Dedifferentiated amniotic fluid mesenchymal stem cell (primary cell): ENCODE results near the gene LUZP2.

Experiments
- DNase-seq: peaks from one replicate; pipeline ENCODE4 v3.0.0-alpha.2; 2016; ENCODE audit errors: extremely low spot score

The LUZP2 gene

DNA sequence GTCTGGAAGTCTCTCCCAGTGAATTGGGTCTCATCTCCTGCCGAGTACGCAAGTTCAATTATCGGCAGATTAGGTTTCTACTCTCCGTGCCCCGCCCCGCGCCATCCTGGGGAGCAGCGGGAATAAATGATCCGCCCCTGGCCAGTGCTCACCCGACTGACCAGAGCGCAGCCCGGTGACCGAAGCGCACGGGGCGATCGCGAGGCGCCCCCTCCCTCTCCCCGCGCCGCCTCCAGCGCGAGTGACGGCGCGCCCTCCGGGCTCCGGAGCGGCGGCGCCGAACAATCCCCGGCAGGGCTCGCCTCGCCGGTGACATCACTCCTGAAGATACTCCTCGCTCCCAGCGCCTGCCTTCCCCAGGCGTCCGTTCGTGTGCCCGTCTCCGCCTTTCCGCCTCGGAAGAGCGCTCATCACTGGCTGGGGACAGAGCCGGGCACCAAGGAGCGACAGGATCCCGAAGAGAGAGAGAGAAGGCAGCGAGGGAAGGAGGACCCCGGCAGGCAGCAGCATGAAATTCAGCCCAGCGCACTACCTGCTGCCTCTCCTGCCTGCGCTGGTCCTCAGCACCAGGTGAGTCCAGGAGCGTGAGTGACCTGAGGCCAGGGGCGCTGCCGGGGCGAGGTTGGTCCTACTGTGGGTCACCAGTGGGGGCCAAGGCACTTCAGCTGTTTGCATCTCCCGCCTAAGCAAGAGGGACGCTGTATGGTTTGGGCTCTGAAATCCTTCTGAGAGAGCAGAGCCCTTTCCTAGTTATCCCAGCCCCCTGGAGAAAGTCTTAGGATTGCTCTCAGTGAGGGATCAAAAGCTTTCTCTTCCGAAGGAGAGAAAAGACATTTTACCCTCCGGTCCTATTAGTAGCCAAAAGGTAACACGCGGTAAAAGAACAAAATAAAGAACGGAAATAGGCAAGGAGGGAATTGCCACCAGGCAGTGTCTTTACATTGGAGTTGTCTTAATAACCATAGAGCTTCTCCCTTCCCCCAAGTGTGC is at the start of gene LUZP2:
Gene LUZP2, plus strand, starts transcription at position 318 of the 990 bp plus-strand sequence.
- DNase-seq: peak; percentile 65

DNA sequence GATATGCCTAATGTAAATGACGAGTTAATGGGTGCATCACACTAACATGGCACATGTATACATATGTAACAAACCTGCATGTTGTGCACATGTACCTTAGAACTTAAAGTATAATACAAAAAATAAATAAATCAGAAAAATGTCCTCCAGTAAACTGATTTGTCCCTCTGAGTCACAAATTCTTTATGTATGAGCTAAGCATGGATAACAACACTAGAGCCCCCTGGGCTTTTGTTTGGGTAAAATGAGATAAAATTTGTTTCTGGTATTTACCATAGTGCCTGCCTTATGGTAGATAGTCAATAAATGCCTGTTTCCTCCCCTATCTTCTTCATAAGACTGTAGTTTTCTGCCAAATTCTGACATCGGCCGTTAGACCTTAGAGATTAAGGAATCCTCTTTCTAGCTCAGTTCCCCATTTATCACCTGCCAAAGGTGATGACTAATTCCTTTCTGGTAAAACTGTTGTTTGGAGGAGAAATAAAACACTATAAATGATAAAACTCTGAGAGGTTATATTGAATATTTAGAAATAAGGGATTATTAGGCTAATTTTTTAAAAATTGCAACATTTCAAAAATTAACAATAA is 43.6 kb upstream of the LUZP2 start:
- DNase-seq: no peak

DNA sequence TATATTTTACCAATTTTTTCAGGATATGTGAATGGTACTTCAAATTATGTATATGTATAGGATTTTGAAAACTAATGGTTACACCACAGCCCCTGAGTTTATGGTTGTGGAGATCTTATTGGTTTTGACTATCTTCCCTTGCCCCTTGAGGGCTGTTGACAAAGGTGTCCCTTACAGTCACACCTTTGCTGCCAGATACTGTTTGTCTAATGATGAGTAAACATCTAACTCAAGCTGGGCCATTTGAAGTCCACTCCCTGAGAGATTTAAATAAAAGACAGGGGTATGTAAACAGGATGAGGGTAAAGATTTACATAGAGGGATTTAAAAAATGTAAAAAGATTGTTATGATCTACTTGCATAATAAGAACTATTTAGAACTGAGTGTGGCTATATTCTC is 38.9 kb upstream of the LUZP2 start:
- no peak for DNase-seq

DNA sequence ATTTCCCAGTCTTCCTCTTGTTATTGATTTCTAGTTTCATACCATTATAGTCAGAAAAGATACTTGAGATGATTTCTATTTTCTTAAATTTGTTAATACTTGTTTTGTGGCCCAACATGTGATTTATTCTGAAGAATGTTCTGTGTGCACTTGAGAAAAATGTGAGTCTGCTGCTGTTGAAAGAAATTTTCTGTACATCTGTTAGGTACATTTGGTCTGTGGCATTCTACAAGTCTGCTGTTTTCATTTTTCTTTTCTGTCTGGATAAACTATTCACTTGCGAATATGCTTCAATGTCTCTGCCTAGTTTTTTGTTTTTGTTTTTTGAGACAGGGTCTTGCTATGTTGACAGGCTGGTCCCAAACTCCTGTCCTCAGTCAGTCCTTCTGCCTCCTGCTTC is 26.4 kb upstream of the LUZP2 start:
- no peak for DNase-seq

DNA sequence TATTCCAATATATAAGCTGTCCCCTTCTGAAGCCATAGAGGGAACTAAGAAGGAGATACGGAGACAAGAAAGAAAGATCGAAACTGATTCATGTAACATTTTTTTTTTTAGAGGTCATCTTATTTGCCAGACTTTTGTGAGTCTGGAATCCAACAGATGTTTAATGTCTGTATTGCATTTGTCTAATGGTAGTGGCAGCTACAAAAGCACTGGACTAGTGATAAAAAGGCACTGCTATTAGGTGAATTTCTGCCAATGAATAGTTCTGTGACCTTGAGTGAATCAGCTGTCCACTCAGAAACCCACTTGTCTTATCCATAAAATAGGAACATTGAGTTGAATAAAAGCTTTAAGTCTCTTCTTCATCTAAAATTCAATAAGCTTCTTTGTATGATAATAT is 25.8 kb upstream of the LUZP2 start:
- DNase-seq: no peak

DNA sequence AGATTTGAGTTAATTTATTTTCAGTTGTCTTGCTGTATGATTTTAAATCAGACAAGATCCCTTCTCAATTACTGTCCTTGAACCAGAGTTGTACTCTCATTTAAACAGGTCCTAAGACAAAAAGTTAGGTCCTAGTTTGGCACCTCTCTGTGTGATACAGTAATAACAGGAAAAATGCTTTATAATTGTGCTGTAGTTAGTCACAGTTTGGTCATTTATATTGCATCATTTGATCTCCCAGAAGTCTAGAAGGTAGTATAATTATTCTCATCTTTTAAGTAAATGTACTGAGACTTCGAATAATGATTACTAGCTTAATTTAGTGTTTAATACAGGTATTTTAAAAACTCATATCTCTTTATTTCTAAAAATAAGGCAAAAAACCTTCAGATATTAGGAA is 18.1 kb upstream of the LUZP2 start:
- no peak for DNase-seq

DNA sequence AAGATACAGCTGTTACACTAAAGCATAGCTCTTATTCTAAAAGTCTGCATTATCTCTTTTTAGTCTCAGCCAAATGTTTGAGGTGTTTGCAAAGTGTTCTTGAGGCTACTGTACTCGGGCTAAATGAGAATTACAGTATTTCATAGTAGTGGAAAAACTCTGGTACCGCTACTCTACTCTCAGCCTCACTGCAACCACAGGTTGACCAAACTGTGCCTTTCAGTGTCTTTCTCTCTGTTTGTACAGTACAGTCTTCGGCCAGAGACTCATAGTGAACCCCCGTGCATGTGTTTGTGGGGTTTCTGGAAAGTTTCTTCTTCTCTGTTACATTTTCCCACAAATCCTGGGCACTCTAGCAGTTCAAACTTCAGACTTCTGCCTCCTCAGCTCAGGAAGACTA is 7.4 kb upstream of the LUZP2 start:
- no peak for DNase-seq

DNA sequence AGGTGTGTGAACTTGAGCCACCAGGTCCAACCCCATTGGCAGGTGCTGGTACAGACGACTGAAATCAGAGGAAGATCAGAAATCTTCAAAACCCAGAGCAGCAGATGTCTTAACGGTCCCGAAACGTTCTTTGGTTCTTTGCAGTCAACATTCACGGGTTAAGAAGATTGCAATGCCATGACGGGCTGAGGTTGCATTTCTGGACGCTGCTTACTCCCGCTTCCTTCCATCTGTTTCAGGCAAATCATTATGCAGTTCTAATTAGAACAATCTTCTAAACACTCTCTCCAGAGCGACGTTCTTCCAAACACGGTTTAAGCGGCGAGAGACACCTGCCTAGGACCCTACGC is 492 bp upstream of the LUZP2 start:
- no peak for DNase-seq

DNA sequence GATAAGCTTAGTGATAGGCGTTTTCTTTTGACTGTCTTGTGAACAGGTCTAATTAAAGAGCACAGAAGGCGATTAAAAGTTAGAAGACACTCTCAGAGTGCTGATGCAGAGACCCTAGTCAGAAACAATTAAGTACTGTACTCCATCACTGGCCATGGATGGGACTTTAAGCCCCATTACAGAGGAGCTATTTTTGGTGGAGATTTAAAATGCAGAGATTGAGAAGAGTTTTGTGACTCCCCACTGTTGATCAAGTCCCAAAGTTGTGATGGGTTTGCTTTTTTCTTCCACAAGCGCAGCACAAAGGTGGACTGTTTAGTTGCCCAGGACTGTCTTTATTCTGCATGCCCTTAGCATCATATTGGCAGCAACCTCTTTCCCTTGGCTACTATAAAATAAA is 978 bp downstream of the LUZP2 start:
- no peak for DNase-seq

DNA sequence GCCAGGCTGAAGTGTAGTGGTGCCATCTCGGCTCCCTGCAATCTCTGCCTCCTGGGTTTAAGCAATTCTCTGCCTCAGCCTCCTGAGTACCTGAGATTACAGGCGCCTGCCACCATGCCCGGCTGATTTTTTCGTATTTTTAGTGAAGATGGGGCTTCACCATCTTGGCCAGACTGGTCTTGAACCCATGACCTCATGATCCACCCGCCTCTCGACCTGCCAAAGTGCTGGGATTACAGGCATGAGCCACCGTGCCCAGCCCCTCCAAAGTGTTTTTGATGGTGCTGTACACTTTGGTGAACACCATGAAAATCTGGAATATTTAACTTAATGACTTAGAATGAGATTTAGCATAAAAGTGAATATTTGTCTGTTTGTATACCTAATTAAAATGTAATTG is 5.6 kb downstream of the LUZP2 start:
- DNase-seq: no peak

DNA sequence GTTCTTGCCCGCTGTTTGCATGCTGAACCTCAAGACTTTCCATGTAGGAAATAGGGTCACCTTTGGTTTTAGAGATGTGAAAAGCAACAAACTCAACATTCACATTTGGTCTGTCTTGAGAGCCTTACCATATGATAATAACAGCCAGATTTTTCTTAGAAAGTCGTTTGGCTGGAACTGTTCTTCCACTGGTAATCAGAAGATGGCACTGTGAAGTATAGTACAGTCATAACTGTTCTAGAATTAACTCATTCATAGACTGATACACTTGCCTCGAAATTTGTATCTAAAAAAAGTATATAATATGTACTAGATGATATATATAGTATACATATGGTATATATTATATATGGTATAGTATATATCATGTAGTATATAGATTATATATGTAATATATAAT is 12.3 kb downstream of the LUZP2 start:
- DNase-seq: no peak

DNA sequence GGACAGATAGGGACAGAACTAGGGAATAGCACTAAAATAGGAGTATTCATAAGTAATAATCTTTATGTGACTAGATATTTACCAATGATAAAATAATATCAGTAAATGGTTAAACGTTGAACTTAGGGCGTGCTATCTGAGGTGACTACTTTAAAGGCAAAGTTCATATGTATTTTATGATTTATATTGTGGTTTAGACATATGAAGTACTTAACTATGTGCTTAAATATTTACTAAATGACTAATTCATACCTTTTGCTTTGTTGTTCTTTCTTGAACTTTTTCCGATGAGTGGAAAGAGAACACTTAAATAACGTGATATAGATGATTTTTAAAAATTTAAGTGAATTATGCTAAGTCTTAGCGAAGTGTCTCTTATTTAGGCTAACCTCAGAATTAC is 14.7 kb downstream of the LUZP2 start:
- DNase-seq: no peak

DNA sequence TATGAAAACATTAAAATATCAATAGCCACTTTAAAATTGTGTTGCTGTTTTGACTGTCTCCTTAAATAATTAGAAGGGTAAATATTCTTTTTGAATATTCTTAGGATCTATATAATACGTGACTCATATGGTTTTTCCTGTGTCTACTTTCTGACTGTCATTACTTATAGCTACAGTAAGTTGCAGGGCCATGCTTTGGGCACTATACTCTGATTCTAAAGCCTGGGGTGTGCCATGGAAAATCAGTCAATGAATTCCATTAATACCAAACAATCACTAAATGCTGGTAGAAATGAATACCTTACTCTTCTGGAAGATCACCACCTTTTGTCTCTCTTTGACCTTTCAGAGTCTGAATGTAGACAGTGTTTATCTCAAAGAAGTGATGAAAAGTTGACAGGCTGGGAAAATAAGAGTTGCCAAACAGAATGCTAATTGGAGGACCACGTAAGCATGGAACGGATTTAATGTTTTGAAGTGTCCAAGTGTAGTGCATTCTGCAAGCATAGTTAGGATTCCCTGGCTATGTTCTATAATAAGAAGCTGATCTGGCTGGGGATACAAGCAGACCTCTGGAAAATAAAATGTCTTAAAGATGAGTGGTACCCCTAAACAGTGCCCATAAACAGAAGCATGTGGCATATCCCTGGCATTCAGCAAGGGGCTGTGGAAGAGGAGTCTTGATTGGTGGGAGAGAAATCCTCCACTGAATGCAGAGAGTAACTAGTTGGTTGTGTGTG is 16.8 kb downstream of the LUZP2 start:
- DNase-seq: peak; percentile 17

DNA sequence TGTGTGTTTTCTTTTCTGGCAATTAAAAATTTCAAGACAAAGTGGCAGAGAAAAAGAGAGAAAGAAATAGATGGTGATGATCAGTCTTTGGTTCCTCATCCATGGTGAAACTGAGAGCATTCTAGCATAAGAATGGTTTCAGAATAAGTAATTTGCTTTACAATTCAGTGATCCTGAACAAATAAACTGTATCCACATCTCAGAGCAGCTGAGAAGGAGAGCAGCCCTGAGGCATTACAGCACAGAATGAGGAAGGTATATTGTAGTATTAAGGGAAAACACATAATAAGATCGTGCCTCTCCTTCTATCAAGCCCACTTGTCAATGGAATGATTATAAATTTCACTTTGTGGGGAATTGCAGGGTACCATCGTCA is 17.4 kb downstream of the LUZP2 start:
- no peak for DNase-seq

DNA sequence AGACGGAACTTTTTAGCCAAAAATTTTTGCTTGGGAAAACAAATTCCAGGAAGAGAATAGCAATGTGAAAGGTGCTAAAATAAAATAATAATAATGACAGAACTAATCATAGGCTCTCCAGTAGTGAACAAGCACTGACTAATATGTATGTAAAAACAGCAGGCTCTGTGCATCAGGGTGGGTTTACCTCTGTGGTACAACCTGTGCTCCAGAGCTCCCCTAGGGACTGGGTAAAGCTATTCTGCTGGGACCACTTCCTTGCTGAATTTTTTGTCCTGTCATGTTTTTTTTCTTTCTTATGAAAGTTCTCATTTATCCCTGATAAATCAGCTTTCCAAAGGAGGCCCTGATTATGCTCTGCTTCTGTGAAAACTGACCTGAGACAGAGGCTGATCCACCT is 18.8 kb downstream of the LUZP2 start:
- no peak for DNase-seq

DNA sequence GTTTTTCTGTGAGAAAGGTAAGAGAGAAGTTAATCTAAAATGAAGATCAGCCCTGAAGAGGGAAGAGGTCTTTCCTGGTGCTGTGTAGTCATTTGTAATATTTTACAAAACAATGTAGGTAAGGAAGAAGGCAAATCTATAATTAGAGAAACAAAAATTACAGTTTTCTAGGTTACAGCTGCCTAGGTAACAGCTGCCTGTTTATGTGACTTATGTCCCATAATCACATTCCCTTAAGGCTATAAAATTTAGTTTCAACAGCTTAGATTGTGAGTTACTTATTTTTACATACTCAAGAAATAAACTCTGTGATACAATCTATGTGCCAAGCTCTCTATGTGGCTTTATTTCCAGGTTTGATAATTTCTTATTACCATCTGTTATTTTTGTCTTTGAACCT is 19.8 kb downstream of the LUZP2 start:
- no peak for DNase-seq

DNA sequence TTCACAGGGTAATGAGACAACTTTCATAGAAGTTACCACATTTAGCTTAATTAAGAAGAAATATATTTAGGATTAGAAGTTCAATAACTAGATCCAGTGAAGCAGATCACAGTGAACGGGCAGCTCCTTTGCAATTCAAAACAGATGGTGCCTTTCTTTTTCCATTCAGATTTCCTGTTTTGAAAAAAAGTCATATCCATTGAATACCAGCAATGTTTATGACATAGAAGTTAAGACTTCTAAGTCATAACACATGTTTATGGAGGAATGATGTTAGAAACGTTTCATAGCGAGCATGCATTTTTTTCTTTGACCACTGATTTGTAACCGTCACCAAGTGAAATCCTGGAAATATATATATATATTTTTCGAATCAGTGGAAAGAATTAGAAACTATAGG is 24.7 kb downstream of the LUZP2 start:
- peak; percentile 69 for DNase-seq

DNA sequence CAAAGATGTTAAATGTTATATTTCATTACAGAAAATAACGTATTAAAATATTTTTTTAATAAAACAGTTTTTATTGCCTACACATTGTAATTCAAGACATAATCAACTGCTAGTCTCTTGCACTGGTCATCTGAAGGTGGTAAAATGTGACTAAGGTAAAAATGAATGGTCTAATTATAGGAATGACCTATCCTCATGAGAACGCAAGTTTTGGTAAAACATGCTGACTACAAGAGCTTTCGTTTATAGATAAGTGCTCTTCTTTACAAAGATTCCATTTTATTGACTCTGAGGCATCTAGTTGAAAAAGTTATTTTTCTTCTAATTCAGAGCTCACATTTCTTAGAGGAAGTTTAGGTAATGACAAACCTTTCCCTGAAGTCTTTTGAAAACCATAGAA is 27.3 kb downstream of the LUZP2 start:
- DNase-seq: no peak

DNA sequence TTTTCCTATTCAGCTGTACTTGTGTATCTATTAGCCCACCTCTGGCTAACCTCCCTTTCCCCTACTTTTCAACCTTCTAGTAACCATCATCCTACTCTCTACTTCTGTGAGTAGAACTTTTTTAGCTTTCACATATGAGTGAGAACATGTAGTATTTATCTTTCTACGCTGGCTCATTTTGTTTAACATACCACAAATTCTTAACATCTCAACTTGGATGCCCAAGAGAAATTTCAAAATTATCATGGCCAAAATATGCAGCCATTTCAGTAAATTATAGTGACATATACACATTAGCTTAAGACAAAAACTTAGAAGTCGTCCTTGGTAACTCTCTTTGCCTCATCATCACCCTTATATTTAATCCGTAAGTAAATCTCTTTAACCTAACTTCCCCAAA is 34.7 kb downstream of the LUZP2 start:
- peak; percentile 64 for DNase-seq

DNA sequence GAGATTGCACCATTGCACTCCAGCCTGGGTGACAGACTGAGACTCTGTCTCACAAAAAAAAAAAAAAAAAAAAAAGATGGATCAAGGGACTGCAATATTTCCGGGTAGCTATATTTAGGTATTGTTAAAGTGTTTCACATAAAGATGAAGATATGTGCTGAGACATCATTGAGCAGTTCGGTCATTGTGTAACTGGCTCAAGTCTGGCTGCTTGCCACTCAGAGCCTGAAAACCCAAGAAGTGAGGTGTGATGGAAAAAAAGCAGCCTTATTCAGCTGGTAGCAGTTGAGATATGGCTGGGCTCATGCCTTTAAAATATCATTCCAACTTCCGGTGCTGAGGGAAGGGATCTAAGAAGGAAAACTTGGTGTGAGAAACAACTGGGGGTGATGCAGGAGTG is 46.9 kb downstream of the LUZP2 start:
- DNase-seq: no peak

DNA sequence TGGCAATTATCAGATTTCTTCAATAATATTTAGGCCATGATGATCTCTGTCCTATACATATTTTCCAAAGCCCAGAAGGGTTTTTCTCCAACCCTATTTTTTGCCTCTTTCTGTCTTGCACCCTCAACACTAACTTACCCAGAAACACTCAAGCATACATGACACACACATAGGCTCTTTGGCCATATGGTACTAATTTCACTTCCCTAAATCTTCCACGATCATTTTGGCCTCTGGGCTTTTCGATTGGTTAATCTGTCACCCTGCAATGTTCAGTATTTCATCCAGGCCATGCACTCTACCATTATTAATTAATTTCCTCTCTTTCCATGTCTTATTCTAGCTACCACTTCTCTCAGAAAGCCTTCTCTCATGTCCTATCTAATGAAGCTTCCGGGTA is 59.8 kb downstream of the LUZP2 start:
- no peak for DNase-seq

DNA sequence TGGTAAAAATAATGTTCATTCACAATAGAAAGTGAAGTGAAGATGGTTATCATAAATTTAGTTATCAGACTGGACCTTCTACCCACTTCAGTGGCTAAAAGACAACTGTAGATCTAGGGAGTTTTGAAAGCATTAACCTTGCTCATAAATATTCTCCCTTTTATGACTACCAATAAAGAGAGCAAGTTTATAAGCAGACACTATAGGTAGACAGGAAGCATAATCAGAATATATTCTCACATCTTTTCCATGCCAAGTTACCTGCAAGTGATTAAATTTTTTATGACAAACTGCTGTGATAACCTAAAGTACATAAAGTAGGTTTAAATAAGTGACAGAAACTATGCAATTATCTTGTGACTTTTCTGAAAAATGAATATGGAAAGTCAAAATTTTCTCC is 62.5 kb downstream of the LUZP2 start:
- no peak for DNase-seq

DNA sequence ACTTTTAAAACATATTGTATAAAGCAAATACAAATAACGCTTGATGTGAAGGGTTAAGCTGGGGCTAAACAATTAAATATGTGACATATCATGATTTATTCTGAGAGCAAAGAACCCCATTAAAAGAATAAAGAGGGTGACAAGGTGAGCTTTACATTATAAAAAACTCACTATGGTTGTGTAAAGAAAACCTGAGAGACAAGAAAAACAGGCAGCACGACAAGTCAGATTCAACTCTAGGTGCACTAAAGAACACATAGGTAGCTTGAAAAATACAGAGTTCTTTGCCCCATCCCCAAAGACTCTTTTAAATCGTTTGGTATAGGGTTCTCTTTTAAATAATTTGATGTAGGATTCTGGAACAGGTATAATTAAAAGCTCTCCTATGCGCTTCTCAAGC is 63.5 kb downstream of the LUZP2 start:
- no peak for DNase-seq
